Neutrophil (primary cell): Measurements from ENCODE around the gene CTTN.

ENCODE experiments used
- H3K27ac ChIP-seq: fragments of 200-600 bp; sonication (generic); 2 replicates; pipeline ENCODE4 v1.5.1; 2016; ENCODE audit warnings: mild to moderate bottlenecking, moderate library complexity
- H3K27me3 ChIP-seq: fragments of 200-600 bp; sonication (generic); 2 replicates; pipeline ENCODE4 v1.6.0; 2016; ENCODE audit warnings: mild to moderate bottlenecking
- H3K36me3 ChIP-seq: fragments of 200-600 bp; sonication (generic); 2 replicates; pipeline ENCODE4 v1.5.1; 2017
- H3K4me1 ChIP-seq, 2 experiments: fragments of 200-600 bp in 1 of 2; sonication (generic) in 1 of 2; 1 replicate in 1 of 2; 2 replicates in 1 of 2; pipeline versions ENCODE4 v1.5.1 to v1.6.1; 2013 to 2016; ENCODE audit warnings: low read depth in 1 of 2, low read length in 1 of 2, mild to moderate bottlenecking in 1 of 2, moderate library complexity in 1 of 2; ENCODE audit not compliant: control insufficient read depth in 1 of 2, insufficient read depth in 1 of 2
- H3K4me3 ChIP-seq, 2 experiments: fragments of 200-600 bp in 1 of 2; sonication (generic) in 1 of 2; 1 replicate in 1 of 2; 2 replicates in 1 of 2; pipeline ENCODE4 v1.5.1; 2013 to 2016; ENCODE audit warnings: low read depth in 1 of 2, low read length in 1 of 2, mild to moderate bottlenecking in 1 of 2, moderate library complexity in 1 of 2
- H3K9me3 ChIP-seq: fragments of 200-600 bp; sonication (generic); 2 replicates; pipeline ENCODE4 v1.5.1; 2016
- TF ChIP-seq, protein P1 (sequence below): fragments of 200-600 bp; sonication (generic); IDR thresholded peaks from 2 replicates; pipeline ENCODE4 v1.5.1; 2016; ENCODE audit warnings: antibody characterized with exemption

The CTTN gene

DNA sequence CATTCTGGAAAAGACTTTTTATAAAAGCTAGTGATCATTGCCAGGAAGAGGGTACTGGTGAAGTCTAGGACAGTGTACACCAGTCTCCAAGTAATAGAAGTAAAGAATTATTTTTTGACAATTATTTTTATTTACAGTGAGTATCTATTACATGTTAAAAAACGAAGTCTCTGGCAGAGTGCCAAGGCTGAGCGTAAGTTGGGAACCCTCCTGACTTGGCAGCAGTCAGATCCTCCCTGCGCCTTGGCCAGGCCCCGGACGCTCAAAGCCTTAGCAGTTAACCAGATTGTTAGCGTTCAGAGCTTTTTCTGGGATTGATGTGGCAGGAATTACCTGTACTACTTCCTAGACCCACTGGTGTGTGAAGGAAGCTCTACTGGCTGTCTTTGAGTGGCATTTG, 38.1 kb upstream of the CTTN start:
- Histone ChIP-seq H3K9me3 (no peaks in the 10 kb centered on the region), H3K36me3 (peaks cover 95% of the 10 kb centered on the region)
- TF ChIP-seq, protein P1, sequence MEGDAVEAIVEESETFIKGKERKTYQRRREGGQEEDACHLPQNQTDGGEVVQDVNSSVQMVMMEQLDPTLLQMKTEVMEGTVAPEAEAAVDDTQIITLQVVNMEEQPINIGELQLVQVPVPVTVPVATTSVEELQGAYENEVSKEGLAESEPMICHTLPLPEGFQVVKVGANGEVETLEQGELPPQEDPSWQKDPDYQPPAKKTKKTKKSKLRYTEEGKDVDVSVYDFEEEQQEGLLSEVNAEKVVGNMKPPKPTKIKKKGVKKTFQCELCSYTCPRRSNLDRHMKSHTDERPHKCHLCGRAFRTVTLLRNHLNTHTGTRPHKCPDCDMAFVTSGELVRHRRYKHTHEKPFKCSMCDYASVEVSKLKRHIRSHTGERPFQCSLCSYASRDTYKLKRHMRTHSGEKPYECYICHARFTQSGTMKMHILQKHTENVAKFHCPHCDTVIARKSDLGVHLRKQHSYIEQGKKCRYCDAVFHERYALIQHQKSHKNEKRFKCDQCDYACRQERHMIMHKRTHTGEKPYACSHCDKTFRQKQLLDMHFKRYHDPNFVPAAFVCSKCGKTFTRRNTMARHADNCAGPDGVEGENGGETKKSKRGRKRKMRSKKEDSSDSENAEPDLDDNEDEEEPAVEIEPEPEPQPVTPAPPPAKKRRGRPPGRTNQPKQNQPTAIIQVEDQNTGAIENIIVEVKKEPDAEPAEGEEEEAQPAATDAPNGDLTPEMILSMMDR, result no peak

DNA sequence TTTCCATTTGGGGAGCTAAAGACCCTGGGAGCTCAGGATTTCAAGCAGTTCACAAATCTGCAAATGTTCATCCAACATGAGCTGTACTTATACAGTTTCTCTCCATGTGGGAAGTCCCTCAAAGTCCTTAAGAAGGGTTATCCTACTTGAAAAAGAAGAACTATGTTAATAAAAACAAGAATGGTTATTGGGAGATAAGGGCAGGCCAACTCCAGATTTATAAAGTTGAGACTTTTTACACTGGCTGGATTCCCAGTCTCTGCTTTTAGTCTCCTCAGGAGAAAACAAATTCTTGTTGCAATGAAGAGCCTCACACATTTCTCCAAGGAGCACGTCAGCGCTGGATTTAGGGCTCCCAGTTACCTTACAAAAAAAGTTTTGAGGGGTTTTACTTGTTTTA, 34.2 kb upstream of the CTTN start:
- Histone ChIP-seq H3K27me3 (no peaks in the 10 kb centered on the region), H3K9me3 (no peaks in the 10 kb centered on the region), H3K27ac (no peak overlapping the region), H3K4me1 (no peaks in the 10 kb centered on the region), H3K4me3 (no peak overlapping the region), H3K36me3 (peaks cover 89% of the 10 kb centered on the region)
- TF ChIP-seq, protein P1, result no peak

More for the DNA sequence above, 38.1 kb upstream of the CTTN start:
- H3K4me1 ChIP-seq, result no peaks in the 10 kb centered on the region
- no peak overlapping the region for H3K27ac ChIP-seq
- no peaks in the 10 kb centered on the region for H3K27me3 ChIP-seq
- no peak overlapping the region for H3K4me3 ChIP-seq

DNA sequence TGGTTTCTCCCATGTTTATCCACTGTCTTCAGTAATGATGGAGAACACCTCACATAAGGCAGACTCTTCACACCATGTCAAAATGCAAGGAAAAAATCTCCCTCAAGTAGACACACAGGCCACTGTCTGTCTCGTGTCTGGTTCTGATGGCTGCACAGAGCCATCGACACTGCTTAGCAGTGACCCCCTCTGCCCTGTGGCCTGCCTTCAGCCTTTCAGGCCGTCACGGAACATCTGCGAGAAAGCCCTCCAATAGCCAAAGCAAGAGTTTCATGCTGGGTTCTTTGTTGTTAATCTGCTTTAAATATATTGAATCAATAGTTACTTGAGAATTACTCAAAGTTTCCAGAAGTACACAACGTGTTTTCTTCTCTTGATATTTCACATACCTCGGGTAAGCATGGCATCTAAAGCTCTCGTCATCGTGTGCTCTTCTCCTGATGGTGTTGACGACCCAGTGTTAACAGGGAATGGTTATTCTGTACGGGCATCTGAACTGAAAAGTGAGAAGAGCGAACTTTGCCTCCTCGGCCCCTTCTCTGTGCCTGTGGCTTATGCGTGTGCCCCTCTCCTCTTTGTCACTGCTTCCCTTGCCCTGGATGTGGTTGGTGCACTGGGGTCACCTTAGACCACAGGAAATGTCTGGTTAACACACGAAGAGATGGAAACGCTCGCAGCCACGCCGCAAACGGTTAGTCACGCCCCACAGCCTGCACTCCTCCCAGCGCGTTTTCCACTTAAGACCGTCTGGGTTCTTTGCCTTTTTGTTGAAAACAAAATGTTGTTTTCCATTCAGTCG, 33.4 kb upstream of the CTTN start:
- H3K27ac ChIP-seq, result no peak overlapping the region
- H3K27me3 ChIP-seq, result no peaks in the 10 kb centered on the region
- no peaks in the 10 kb centered on the region for H3K4me1 ChIP-seq
- TF ChIP-seq, protein P1, result no peak
- H3K9me3 ChIP-seq, result no peaks in the 10 kb centered on the region
- peaks cover 81% of the 10 kb centered on the region for H3K36me3 ChIP-seq
- H3K4me3 ChIP-seq, result no peak overlapping the region

DNA sequence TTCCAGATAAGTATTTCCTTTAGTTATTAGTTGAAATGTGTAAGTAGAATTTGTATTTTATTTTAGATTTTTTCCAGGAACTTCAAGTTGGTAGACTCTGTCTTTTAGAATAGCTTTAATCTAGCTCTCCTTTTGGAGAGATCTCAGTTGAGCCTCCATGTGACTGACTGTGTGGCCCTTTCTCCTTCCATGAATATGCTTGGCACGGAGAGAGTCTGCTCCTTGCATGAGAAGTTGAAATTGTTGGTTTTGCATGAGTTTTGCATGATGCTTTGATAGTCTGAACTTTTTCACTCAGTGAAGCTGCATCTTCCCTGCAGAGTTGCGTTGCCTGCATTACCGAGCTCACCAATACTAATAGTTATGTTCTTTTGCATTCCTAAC, 32.8 kb upstream of the CTTN start:
- no peak overlapping the region for H3K4me3 ChIP-seq
- no peaks in the 10 kb centered on the region for H3K27me3 ChIP-seq
- no peaks in the 10 kb centered on the region for H3K4me1 ChIP-seq
- no peak overlapping the region for H3K27ac ChIP-seq
- TF ChIP-seq, protein P1, result no peak
- peaks cover 75% of the 10 kb centered on the region for H3K36me3 ChIP-seq
- no peaks in the 10 kb centered on the region for H3K9me3 ChIP-seq

DNA sequence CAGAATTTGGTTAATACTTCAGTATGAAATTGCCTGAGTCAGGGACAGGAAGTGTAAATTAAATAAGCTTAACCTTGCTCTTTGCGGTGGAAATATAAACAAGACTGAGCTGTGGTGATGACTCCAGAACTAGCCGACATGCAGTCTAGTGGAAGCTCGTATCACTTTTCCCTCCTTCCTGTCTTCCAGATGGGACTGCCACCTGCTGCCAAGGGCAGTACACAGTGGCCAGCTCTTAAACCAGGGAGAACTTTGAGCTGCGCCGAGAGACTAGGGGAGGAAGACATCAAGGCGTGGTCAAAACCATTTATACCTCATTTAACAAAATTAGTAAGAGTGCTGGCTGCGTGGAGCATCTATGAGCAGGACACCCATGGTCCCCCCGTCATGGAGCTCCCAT, 31.3 kb upstream of the CTTN start:
- Histone ChIP-seq H3K27ac (no peak overlapping the region), H3K36me3 (peaks cover 67% of the 10 kb centered on the region), H3K4me1 (no peaks in the 10 kb centered on the region), H3K4me3 (no peak overlapping the region), H3K27me3 (no peaks in the 10 kb centered on the region), H3K9me3 (no peaks in the 10 kb centered on the region)
- TF ChIP-seq, protein P1, result no peak
